GM23338 (cell line): Measurements from ENCODE around the gene ZBTB7C.

Experiments
- CTCF ChIP-seq, 2 experiments: fragments of 200-600 bp in 1 of 2; sonication (generic) in 1 of 2; conservative IDR thresholded peaks; 2 replicates each; pipeline versions ENCODE4 v1.5.1 to v1.6.1; 2016 to 2017; ENCODE audit warnings: antibody characterized with exemption in 2 of 2, low read depth in 2 of 2, mild to moderate bottlenecking in 2 of 2, moderate library complexity in 1 of 2
- EZH2 ChIP-seq: fragments of 200-600 bp; sonication (generic); IDR thresholded peaks from one replicate; pipeline ENCODE4 v1.8.0; 2017; ENCODE audit warnings: antibody characterized with exemption, mild to moderate bottlenecking, low read depth; ENCODE audit not compliant: unreplicated experiment
- STAT1 ChIP-seq: IDR thresholded peaks from one replicate; pipeline ENCODE4 v1.6.1; 2016; ENCODE audit warnings: antibody characterized with exemption; ENCODE audit not compliant: unreplicated experiment
- ZNF114 ChIP-seq: fragments of 250-450 bp; sonication (Bioruptor Pico); IDR thresholded peaks from 2 replicates; pipeline ENCODE4 v1.5.0; 2020; ENCODE audit warnings: mild to moderate bottlenecking, moderate library complexity

- TF ChIP-seq CTCF (conservative IDR thresholded peaks at IDR 0.05; ENCODE audit: low read depth in 2 of 2) (no peak), ZNF114 (CRISPR knock-in tag) (no peak), EZH2 (no peak), STAT1 (no peak)
Observed at GRCh38 chr18:48290162-48290926, 118.8 kb downstream of the ZBTB7C start.
